ENCODE results near the gene CTPS1. TPM values are rescaled to one million over a fixed set of nuclear protein-coding genes. Genes with fewer than 3 reads are reported as not detected.

The CTPS1 gene
- total RNA-seq, 1 experiment from 2014 or later = 76.0 TPM

Other genes starting within 250 kb of the CTPS1 start
- gene KCNQ4, start 195.9 kb upstream of the CTPS1 start, total RNA-seq (2014; rRNA removed; shearing (Covaris generic)) = 0.05 TPM in 1 of 2 replicates, not detected in the other
- 3.5 and 8.3 TPM in 2 replicates for gene CITED4, start 117.3 kb upstream of the CTPS1 start, total RNA-seq (2014; rRNA removed; shearing (Covaris generic))
- 0.15 TPM in 1 of 2 replicates, not detected in the other for gene SLFNL1, start 42.0 kb downstream of the CTPS1 start, total RNA-seq (2014; rRNA removed; shearing (Covaris generic))